ENCODE measurements around the gene PIEZO1. TPM values are rescaled to one million over a fixed set of nuclear protein-coding genes. Genes with fewer than 3 reads are reported as not detected.

Gene PIEZO1
- total RNA-seq, 1 donor from 2014 or later = 160 TPM

GRCh38 chr16:88732172-88732960 is 52.7 kb downstream of the PIEZO1 start:
- no peaks in the 10 kb centered on the region for H3K9me3 Mint-ChIP-seq
- TF ChIP-seq, protein P1, sequence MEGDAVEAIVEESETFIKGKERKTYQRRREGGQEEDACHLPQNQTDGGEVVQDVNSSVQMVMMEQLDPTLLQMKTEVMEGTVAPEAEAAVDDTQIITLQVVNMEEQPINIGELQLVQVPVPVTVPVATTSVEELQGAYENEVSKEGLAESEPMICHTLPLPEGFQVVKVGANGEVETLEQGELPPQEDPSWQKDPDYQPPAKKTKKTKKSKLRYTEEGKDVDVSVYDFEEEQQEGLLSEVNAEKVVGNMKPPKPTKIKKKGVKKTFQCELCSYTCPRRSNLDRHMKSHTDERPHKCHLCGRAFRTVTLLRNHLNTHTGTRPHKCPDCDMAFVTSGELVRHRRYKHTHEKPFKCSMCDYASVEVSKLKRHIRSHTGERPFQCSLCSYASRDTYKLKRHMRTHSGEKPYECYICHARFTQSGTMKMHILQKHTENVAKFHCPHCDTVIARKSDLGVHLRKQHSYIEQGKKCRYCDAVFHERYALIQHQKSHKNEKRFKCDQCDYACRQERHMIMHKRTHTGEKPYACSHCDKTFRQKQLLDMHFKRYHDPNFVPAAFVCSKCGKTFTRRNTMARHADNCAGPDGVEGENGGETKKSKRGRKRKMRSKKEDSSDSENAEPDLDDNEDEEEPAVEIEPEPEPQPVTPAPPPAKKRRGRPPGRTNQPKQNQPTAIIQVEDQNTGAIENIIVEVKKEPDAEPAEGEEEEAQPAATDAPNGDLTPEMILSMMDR (IDR thresholded peaks at IDR 0.05; ENCODE audit: unreplicated experiment) = no peak
- DNase-seq (ENCODE audit: low spot score in 2 of 2, unreplicated experiment in 2 of 2) = no peak
- H3K27me3 Mint-ChIP-seq (ENCODE audit: low read depth) = no peaks in the 10 kb centered on the region
- H3K4me1 Mint-ChIP-seq = no peaks in the 10 kb centered on the region
- no peak overlapping the region for H3K27ac Mint-ChIP-seq
- H3K36me3 Mint-ChIP-seq = peaks cover 9% of the 10 kb centered on the region
- H3K4me3 Mint-ChIP-seq = no peak overlapping the region

GRCh38 chr16:88731699-88732098 is 53.3 kb downstream of the PIEZO1 start:
- Mint-ChIP-seq H3K27me3 (ENCODE audit: low read depth) (no peaks in the 10 kb centered on the region), H3K9me3 (no peaks in the 10 kb centered on the region), H3K4me1 (no peaks in the 10 kb centered on the region), H3K27ac (no peak overlapping the region), H3K36me3 (peaks cover 9% of the 10 kb centered on the region), H3K4me3 (no peak overlapping the region)
- TF ChIP-seq, protein P1 (IDR thresholded peaks at IDR 0.05; ENCODE audit: unreplicated experiment) = no peak
- no peak for DNase-seq (ENCODE audit: low spot score in 2 of 2, unreplicated experiment in 2 of 2)

DNA sequence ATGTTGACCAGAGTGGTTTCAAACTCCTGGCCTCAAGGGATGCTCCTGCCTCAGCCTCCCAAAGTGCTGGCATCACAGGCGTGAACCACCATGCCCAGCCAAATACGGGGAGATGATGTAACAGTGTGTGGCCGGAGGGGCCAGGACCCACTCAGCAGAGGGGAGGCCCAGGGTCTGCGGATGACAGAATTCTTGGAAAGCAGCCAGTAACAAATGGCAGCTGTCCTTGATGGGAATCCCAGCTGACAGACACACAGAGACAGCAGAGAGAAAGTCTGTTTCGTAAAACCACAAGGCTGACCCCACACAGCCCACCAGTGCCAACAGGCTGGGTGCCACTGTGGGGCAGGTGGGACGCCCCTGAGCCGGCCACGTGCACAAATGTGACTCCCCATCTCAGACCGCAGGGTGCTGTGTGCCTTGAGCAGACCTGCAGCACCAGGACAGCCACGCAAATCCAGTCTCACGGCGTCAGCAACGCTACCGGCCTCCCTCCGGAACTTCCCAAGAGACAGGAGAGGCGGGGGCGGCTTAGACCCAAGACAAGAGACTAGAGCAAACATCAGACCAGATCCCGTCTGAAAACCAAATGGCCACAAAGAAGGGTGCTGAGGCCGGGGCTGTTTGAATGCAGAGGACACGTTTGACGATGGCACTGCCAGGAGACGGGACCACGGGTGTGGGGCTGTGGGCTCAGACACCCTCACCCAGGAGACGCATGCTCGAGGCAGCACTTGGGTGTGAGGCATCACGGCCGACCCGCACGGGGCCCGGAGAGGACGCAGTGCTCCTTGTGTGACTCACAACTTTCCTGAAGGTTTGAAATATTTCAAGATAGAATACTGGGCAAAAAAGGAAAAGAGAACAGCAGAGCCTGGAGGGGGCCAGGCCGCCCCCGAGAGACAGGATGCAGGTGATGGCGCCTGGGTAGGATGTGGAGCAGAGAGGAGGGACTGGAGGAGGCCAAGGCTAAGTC is 54.1 kb downstream of the PIEZO1 start:
- Mint-ChIP-seq H3K27me3 (ENCODE audit: low read depth) (no peaks in the 10 kb centered on the region), H3K4me1 (no peaks in the 10 kb centered on the region), H3K4me3 (no peak overlapping the region), H3K9me3 (no peaks in the 10 kb centered on the region), H3K27ac (no peak overlapping the region), H3K36me3 (peaks cover 10% of the 10 kb centered on the region)
- no peak for DNase-seq (ENCODE audit: low spot score in 2 of 2, unreplicated experiment in 2 of 2)
- TF ChIP-seq, protein P1 (IDR thresholded peaks at IDR 0.05; ENCODE audit: unreplicated experiment) = no peak

- peaks cover 10% of the 10 kb centered on the region for H3K36me3 Mint-ChIP-seq
- TF ChIP-seq, protein P1 (IDR thresholded peaks at IDR 0.05; ENCODE audit: unreplicated experiment) = no peak
- H3K27me3 Mint-ChIP-seq (ENCODE audit: low read depth) = no peaks in the 10 kb centered on the region
- H3K27ac Mint-ChIP-seq = no peak overlapping the region
- H3K9me3 Mint-ChIP-seq = no peaks in the 10 kb centered on the region
- no peak for DNase-seq (ENCODE audit: low spot score in 2 of 2, unreplicated experiment in 2 of 2)
- H3K4me1 Mint-ChIP-seq = no peaks in the 10 kb centered on the region
- H3K4me3 Mint-ChIP-seq = no peak overlapping the region
Observed at GRCh38 chr16:88727871-88728270, 57.1 kb downstream of the PIEZO1 start.

- H3K4me1 Mint-ChIP-seq = no peaks in the 10 kb centered on the region
Observed at GRCh38 chr16:88726981-88727380, 58.0 kb downstream of the PIEZO1 start.

More at GRCh38 chr16:88726981-88727380, 58.0 kb downstream of the PIEZO1 start:
- no peak overlapping the region for H3K27ac Mint-ChIP-seq
- H3K4me3 Mint-ChIP-seq = no peak overlapping the region
- DNase-seq (ENCODE audit: low spot score in 2 of 2, unreplicated experiment in 2 of 2) = no peak
- H3K36me3 Mint-ChIP-seq = peaks cover 10% of the 10 kb centered on the region
- TF ChIP-seq, protein P1 (IDR thresholded peaks at IDR 0.05; ENCODE audit: unreplicated experiment) = no peak
- H3K27me3 Mint-ChIP-seq (ENCODE audit: low read depth) = no peaks in the 10 kb centered on the region
- no peaks in the 10 kb centered on the region for H3K9me3 Mint-ChIP-seq
